Body of pancreas (tissue), 4 donors: Measurements from ENCODE around the gene ZGPAT.

ENCODE experiments used
- CTCF ChIP-seq, 7 experiments: fragments of 450-650 bp in 4 of 7; fragments of 200-600 bp in 3 of 7; sonication (generic) in 3 of 7; IDR thresholded peaks; one replicate each; pipeline ENCODE4 v1.5.1; 2016 to 2019; ENCODE audit warnings: antibody characterized with exemption in 7 of 7
- POLR2A ChIP-seq, 3 donors: fragments of 450-650 bp; IDR thresholded peaks; one replicate each; pipeline ENCODE4 v1.6.1; 2016; ENCODE audit warnings: antibody characterized with exemption in 3 of 3, mild to moderate bottlenecking in 2 of 3

DNA sequence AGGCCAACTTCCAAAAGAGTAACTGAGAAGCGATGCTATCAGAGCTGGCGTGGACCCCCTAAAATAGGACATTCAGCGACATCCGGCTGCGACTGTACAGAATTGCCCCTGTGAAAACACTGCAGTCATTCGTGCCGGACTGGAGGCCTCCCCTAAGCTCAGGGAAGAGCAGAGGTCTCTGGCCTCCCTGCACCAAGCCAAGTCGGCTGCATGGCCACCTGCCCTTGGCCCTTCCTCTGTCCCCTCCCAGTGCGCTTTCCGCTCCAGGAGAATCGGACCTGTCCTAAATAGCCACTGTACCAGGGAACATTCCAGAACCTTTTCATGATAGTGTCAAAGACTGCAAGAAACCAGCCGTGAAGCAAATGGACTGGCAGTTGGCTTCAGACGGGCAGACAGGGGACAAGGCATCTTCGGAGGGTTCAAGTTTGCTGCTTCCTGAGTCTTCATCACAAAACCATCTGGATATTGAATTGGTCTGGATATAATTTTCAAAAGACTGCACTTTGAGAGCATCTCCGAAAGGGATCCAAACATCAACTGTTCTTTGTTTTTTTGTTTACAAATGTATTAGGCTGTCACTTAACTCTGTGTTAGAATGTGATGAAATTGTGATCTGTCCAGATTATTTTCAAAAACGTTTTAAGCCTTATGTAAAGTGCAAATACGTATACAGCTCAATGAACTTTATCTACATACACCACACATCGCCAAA is 48.3 kb downstream of the ZGPAT start:
- TF ChIP-seq POLR2A (IDR thresholded peaks at IDR 0.05) (no peak), CTCF (IDR thresholded peaks at IDR 0.05) (no peak)
